Measurements from ENCODE around the gene OSBPL5.

OSBPL5 gene

DNA sequence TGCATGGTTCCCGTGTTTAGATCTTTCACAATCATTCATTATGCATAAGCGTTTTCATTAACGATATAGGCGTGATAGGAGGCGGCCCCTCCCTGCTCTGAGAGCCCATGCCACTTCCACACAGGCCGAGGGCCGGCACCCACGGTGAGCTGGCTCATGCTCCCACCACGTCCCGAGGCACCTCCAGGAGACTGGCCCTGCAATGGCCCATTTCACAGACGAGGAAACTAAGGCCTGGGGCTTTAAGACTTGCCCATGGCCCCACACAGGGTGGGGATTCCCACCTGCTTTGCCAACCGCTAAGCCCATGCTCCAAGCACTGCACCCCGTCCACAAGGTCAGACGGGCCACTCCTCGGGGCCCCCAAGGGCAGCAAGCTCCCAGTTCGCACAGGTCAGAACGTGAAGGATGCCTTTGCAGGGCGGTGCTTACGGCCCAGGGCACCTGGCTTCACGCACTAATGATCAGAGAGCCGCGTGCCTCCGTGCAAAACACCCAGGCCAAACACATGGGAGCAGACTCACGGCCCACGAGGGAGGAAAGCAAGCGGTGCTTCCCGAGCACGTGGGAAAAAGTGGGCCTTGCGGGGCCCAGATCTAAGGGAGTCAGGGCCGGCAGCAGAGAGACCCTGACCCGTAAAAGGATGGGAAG lies 8.3 kb downstream of the OSBPL5 start:
- peaks cover 3% of the 10 kb centered on the region for H3K4me1 Mint-ChIP-seq
- H3K27ac Mint-ChIP-seq: no peak overlapping the region
- H3K4me3 Mint-ChIP-seq: no peak overlapping the region
- peaks cover 43% of the 10 kb centered on the region for H3K27me3 Mint-ChIP-seq
- H3K36me3 Mint-ChIP-seq: no peaks in the 10 kb centered on the region
- CTCF ChIA-PET: no interaction called here
- H3K9me3 Mint-ChIP-seq: no peaks in the 10 kb centered on the region
- DNase-seq: no peak

DNA sequence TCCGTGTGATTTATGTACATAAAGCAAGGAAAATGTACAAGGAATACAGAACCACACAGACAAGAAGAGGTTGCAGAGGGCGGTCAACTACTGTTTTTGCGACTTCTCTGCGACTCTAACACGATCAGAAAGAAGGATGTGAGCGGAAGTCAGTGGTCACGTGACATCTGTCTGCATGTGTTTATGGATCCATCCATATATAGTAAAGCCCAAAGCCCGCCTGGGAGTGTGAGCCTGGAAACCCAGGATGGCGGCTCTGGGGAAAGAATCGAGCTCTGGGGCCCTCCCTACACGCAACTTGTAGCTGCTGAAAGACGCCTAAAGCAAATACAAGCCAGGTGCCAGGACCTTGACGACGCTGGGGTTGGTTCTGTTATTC lies 8.8 kb downstream of the OSBPL5 start:
- H3K4me1 Mint-ChIP-seq: peaks cover 3% of the 10 kb centered on the region
- CTCF ChIA-PET: no interaction called here
- no peak overlapping the region for H3K4me3 Mint-ChIP-seq
- H3K36me3 Mint-ChIP-seq: no peaks in the 10 kb centered on the region
- peaks cover 38% of the 10 kb centered on the region for H3K27me3 Mint-ChIP-seq
- H3K9me3 Mint-ChIP-seq: no peaks in the 10 kb centered on the region
- no peak overlapping the region for H3K27ac Mint-ChIP-seq
- no peak for DNase-seq

DNA sequence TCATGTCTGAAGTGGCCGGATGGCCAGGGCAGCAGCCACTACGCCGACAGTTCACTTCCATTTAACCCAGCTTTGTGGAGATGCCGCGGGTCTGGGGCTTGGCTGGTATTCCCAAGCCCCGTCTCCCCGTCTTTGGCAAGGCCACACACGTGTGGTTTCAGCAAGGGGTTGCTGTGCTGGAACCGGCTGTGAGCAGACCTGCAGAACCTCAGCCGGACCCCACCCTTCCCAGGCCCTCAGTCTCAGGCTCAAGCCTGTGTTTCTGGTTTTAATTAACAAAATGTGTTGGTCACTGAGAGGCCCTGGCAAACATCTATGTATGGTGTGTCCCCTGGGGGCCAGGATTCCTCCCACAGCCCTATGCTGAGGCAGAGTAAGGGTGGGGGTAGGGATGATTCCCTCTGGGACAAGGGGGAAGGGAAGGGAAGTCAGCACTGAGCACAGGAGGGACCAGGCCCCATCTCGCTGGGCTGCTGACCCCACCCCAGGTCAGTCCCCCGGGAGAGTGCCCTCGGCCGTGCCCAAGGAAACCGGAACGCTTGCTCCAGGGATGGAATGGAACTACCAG lies 9.3 kb downstream of the OSBPL5 start:
- H3K9me3 Mint-ChIP-seq: no peaks in the 10 kb centered on the region
- H3K27ac Mint-ChIP-seq: no peak overlapping the region
- no peak overlapping the region for H3K4me3 Mint-ChIP-seq
- H3K36me3 Mint-ChIP-seq: no peaks in the 10 kb centered on the region
- CTCF ChIA-PET: no interaction called here
- H3K27me3 Mint-ChIP-seq: peaks cover 33% of the 10 kb centered on the region
- no peak for DNase-seq
- H3K4me1 Mint-ChIP-seq: no peaks in the 10 kb centered on the region

DNA sequence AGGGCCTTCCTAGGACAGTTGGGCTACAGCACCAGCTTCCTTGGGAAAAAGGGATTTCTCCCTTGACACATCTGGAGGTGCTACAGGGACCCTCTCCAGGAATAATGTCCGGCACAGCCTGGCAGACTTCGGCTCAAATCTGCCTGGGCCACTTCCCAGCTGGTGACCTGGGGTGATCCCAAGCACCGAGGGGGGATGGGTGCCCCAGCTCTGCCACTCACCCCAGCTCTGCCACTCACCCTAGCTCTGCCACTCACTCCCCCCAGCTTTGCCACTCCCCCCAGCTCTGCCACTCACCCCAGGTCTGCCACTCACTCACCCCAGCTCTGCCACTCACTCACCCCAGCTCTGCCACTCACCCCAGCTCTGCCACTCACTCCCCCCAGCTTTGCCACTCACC lies 9.9 kb downstream of the OSBPL5 start:
- peaks cover 27% of the 10 kb centered on the region for H3K27me3 Mint-ChIP-seq
- H3K9me3 Mint-ChIP-seq: no peaks in the 10 kb centered on the region
- DNase-seq: no peak
- no peak overlapping the region for H3K4me3 Mint-ChIP-seq
- CTCF ChIA-PET: no interaction called here
- H3K36me3 Mint-ChIP-seq: no peaks in the 10 kb centered on the region
- no peak overlapping the region for H3K27ac Mint-ChIP-seq
- H3K4me1 Mint-ChIP-seq: no peaks in the 10 kb centered on the region

DNA sequence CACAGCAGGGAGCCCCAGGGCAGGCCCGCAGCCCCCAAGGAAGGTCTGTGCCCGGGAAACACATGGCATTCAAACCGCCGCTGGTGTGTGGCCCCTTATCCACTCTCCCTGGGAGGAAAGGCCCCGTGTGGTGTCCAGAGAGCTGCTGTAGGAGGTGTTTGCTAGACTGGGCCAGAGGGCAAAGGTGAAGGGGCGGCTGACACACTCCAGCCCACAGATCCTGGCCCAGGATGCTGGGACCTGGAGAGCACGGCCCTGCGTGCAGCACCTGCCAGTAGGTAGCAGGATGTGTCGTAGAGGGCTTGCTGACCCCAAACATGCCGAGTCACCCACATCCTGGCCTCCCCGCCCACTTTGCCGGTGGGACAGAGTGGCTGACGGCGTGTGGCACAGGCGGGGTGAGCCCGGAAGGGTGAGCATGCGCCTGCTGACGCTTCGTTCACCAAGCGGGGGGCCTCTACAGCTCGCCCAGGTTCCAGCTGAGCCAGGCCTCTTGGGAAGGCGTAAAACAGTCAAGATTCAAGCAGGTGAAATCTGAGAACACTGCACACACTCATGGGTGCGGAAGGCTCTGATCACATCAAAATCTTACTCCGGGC lies 11.0 kb downstream of the OSBPL5 start:
- Mint-ChIP-seq H3K27me3 (peaks cover 16% of the 10 kb centered on the region), H3K4me1 (no peaks in the 10 kb centered on the region), H3K4me3 (no peak overlapping the region), H3K9me3 (no peaks in the 10 kb centered on the region), H3K36me3 (no peaks in the 10 kb centered on the region), H3K27ac (no peak overlapping the region)
- no peak for DNase-seq
- CTCF ChIA-PET: no interaction called here

DNA sequence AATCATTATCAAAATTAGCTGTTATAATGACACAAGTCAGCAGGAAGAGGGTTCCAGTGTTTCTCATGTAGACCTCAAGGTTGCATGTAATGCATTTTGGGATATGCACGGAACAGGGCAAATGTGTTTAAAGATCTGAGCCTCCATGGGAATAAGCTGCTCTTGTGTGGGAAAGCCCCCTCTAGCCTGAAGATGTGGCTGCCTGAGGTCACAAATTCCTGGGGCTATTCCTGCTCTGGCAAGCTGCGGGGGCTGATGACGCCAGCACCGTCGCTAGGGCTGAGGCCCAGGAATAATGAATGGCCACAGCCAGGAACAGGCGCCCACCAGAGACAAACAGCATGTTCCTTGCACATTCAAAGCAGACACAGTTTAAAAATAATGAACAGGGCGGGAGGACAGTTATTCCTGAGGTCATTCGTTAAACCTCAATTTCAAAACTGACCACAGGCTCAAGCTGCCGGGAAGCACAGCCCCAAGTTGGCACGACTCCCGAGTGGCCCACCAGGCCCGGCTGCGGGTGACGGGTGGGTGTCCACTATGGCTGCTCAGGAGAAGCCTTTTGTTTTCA lies 11.7 kb downstream of the OSBPL5 start:
- peaks cover 9% of the 10 kb centered on the region for H3K27me3 Mint-ChIP-seq
- H3K36me3 Mint-ChIP-seq: no peaks in the 10 kb centered on the region
- no peaks in the 10 kb centered on the region for H3K9me3 Mint-ChIP-seq
- H3K4me1 Mint-ChIP-seq: no peaks in the 10 kb centered on the region
- DNase-seq: no peak
- no peak overlapping the region for H3K27ac Mint-ChIP-seq
- no peak overlapping the region for H3K4me3 Mint-ChIP-seq
- CTCF ChIA-PET: no interaction called here

DNA sequence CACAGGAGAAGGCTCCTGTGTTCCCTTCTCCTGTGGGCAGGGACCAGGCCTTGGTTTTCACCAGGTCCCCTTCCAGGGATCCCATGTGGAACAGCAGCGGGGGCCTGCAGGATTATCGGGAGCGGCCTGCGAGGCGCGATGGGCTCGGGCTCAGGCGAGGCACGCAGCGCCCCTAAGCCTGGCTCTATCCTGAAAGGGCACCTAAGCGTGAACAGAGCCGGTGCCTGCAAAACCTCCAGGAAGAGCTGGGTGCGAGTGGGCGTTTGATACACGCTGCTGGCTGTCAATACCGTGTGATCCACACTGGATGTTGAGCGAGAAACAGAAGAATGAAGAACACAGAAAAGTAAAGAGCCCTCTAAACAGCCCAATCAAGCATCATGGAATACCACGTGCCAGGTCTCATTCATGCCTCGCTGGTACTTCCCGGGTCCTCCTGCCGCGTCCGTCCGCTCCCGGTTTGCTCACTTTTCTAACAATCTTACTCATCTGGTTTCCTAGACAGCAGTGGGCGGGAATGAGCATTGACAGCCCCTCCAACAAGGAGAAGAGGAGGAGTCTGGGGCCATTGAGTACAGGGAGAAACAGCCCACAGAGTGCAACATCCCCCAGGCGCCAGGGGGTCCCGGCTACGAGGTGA lies 12.5 kb downstream of the OSBPL5 start:
- no peaks in the 10 kb centered on the region for H3K9me3 Mint-ChIP-seq
- H3K27me3 Mint-ChIP-seq: peaks cover 3% of the 10 kb centered on the region
- H3K36me3 Mint-ChIP-seq: no peaks in the 10 kb centered on the region
- H3K4me1 Mint-ChIP-seq: no peaks in the 10 kb centered on the region
- no peak overlapping the region for H3K4me3 Mint-ChIP-seq
- CTCF ChIA-PET: no interaction called here
- H3K27ac Mint-ChIP-seq: no peak overlapping the region
- DNase-seq: no peak

DNA sequence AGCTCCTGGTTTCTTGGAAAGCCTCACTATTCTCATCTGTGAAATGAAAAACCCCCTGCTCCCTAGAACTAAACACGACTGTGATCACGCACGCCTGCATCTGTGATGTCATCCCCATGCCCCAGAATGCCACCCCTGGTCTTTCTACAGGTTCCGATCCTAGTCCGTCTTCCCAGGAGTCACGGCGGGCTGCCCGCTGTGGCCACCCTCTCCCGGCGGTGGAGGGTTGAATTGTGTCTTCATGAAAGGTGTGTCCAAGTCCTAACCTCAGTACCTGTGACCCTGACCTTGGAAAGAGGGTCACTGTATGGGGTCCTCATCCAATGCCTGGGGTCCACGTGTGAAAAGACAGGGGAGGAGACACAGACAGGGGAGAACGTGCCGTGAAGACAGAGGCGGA lies 14.4 kb downstream of the OSBPL5 start:
- Mint-ChIP-seq H3K9me3 (no peaks in the 10 kb centered on the region), H3K27me3 (no peaks in the 10 kb centered on the region), H3K4me3 (no peak overlapping the region), H3K4me1 (no peaks in the 10 kb centered on the region), H3K27ac (no peak overlapping the region), H3K36me3 (no peaks in the 10 kb centered on the region)
- CTCF ChIA-PET: no interaction called here
- no peak for DNase-seq

DNA sequence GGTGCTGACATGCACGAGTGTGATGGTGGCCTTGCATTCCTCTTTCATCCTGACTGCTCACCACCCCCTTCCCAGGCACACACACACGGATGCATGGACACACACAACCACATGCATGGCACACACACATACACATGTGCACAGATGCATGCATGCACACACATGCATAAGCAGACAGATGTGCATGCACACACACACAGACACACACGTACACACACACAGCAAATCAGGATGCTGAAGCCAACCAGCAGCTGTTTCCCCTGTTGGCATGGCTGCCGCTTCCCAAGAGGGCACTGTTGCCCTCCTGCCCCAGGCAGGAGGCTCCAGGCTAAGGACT lies 15.3 kb downstream of the OSBPL5 start:
- H3K4me3 Mint-ChIP-seq: no peak overlapping the region
- no peak for DNase-seq
- CTCF ChIA-PET: no interaction called here
- no peaks in the 10 kb centered on the region for H3K4me1 Mint-ChIP-seq
- H3K36me3 Mint-ChIP-seq: no peaks in the 10 kb centered on the region
- H3K9me3 Mint-ChIP-seq: no peaks in the 10 kb centered on the region
- H3K27ac Mint-ChIP-seq: no peak overlapping the region
- H3K27me3 Mint-ChIP-seq: no peaks in the 10 kb centered on the region

DNA sequence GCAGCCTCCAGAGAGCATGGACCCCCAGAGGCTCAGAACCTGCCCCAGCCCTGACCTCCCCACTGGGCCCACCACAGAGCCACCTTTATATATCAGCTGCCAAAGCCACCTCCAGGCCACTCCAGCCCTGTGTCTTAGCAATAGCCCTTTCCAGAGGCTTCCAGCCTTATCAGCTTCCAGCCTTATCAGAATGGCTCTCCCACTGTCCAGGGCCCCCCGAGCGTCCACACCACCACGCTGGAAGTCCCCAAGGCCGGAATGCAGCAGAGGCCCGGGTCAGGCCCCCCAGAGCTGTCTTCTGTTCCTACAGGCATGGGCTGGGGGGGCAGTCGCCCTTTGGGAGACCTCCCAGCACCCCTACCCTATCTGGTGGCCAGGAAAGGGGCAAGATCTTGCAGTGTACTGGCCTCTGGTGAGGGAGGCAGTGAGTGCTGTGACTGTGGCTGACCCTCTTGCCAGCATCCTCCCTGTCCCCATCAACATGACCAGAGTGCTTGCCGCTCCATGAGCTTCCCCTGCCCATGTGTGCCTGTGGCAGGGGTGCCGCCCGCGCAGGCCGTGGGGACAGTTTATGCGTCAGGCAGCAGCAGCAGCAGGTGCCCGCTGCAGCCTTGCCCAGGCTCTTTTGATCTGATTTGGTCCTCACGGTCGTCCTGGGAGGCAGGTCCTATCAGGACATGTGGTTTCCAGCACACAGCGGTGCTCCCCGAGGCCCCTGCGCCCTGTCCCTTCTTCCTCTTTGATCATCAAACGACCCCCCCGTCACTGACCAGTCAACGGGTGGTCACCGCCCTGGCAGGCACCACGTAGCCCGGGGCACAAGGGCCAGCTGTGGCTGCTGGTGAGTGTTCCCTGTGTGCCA lies 15.9 kb downstream of the OSBPL5 start:
- Mint-ChIP-seq H3K4me1 (no peaks in the 10 kb centered on the region), H3K36me3 (no peaks in the 10 kb centered on the region), H3K27me3 (no peaks in the 10 kb centered on the region), H3K4me3 (no peak overlapping the region), H3K27ac (no peak overlapping the region), H3K9me3 (no peaks in the 10 kb centered on the region)
- no peak for DNase-seq
- CTCF ChIA-PET: no interaction called here

DNA sequence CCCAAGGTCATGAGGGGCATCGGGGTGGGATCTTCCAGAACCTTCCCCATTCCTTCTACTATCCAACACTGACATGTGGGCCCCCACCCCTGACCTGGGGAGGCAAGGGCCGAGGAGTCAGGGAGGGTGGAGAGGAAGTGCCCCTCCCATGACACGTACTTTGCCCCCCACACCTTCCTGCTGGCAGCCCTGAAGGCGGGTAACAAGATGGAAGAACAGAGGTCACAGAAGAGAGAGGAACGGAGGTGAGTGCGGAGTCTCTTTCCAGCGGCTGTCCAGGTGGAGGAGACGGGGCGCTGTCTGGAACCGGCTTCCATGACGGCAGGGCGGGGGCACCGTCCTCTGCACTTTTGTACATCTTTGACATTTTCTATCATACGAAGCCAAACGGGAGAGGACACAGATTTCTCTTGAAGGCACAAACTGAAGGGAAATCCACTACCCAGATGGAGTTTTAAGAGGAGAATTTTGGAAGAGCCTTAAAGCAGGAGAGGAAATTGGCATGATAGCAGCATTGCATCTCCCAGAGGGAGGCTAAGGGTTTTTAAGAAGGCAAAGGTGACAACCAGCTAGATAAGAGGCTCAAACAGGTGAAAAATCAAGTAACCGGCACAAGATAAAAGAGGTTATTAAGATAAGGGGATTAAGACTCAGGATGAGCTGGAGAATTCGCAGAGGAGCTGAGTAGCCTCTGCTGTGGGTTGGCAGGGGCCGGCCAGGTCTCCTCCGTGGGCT lies 16.7 kb downstream of the OSBPL5 start:
- Mint-ChIP-seq H3K27me3 (no peaks in the 10 kb centered on the region), H3K4me1 (no peaks in the 10 kb centered on the region), H3K9me3 (no peaks in the 10 kb centered on the region), H3K36me3 (no peaks in the 10 kb centered on the region), H3K4me3 (no peak overlapping the region), H3K27ac (no peak overlapping the region)
- CTCF ChIA-PET: no interaction called here
- DNase-seq: no peak

DNA sequence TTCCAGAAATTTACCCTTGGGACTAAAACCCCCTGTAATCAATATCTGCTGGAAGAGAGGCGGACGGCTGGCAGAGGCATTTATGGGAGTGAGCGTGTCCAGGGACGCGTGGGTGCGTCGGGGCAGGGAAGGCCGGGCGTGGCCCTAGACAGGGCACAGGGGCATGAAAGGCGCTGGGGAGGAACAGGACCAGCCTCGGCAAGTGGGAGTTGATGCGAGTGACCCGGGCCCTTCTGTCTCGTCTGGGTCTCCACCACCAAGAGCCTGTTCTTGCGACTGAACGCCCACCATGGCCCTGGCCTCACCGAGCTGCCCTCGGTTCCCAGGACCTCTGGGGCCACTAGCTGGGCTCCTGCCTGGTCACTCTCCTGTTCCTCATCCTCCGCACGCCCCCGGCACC lies 17.5 kb downstream of the OSBPL5 start:
- no peak overlapping the region for H3K27ac Mint-ChIP-seq

DNA sequence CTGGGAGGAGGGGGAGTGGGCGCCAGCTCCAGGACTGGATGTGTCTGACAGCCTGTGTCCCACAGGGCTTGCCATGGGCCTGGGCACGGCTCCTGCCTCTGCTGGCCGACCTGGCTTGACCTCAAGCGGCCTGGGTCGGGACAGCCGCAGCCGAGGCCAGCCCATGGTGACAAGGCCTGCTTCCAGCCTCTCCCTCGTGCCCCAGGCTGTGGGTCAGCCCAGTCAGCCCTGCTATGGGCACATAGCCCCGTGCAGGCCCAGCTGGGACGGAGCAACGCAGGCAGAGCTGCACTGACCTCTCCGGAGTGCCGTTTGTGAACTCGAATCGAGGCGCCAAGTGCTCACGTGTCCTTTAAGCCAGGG lies 17.9 kb downstream of the OSBPL5 start:
- CTCF ChIA-PET: no interaction called here
- H3K36me3 Mint-ChIP-seq: no peaks in the 10 kb centered on the region
- H3K4me1 Mint-ChIP-seq: no peaks in the 10 kb centered on the region
- H3K4me3 Mint-ChIP-seq: no peak overlapping the region
- no peaks in the 10 kb centered on the region for H3K9me3 Mint-ChIP-seq
- H3K27ac Mint-ChIP-seq: no peak overlapping the region
- H3K27me3 Mint-ChIP-seq: no peaks in the 10 kb centered on the region
- no peak for DNase-seq

More for the DNA sequence above, 17.5 kb downstream of the OSBPL5 start:
- no peak for DNase-seq
- Mint-ChIP-seq H3K27me3 (no peaks in the 10 kb centered on the region), H3K9me3 (no peaks in the 10 kb centered on the region), H3K36me3 (no peaks in the 10 kb centered on the region), H3K4me1 (no peaks in the 10 kb centered on the region), H3K4me3 (no peak overlapping the region)
- CTCF ChIA-PET: no interaction called here

Measured in activated naive CD4-positive, alpha-beta T cell treated with anti-CD3 and anti-CD28 coated beads, Interleukin-2, amount 10 ng/mL, durations not matched to agents 7 days and 5 days (primary cell).